ENCODE data around the gene SLC6A13. TPM values are rescaled to one million over a fixed set of nuclear protein-coding genes. Genes with fewer than 3 reads are reported as not detected.
A peak's percentile ranks its signal among the peaks of the same experiment; 100 is the strongest.

The SLC6A13 gene
- total RNA-seq, 4 donors from 2014 or later: 0.46 to 1.2 TPM; not detected in 2

DNA sequence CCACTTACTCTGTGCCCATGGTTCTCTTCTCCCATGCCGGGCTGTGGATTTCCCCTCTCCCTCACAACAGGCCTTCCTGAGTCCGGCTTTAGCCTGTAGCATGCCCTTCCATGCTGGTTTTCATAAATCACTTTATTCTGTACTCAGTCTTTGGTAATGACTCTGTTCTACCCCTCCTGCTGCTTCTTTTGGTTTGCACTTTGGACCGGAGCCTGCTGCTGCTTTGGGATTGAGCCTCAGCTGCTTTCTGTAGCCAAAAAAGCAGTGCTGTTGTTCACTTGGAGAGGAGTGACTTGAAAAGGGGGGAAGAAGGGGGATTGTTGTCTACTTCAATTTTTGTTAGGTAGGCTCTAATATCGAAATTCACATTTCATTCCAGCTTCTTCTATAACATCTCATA lies 8.5 kb upstream of the SLC6A13 start:
- Histone ChIP-seq H3K9me3 (no peaks in the 10 kb centered on the region), H3K27ac (no peak overlapping the region), H3K4me3 (no peak overlapping the region), H3K4me1 (no peaks in the 10 kb centered on the region), H3K36me3 (no peaks in the 10 kb centered on the region), H3K27me3 (no peaks in the 10 kb centered on the region)
- peak in 1 of 2 donors; percentile 37 for DNase-seq
- intact Hi-C loops (cut with DNase I; ENCODE audit: low total_unique reads): no loop called here
- no peak for TF ChIP-seq POLR2A (IDR thresholded peaks at IDR 0.05)
- TF ChIP-seq, protein P1, sequence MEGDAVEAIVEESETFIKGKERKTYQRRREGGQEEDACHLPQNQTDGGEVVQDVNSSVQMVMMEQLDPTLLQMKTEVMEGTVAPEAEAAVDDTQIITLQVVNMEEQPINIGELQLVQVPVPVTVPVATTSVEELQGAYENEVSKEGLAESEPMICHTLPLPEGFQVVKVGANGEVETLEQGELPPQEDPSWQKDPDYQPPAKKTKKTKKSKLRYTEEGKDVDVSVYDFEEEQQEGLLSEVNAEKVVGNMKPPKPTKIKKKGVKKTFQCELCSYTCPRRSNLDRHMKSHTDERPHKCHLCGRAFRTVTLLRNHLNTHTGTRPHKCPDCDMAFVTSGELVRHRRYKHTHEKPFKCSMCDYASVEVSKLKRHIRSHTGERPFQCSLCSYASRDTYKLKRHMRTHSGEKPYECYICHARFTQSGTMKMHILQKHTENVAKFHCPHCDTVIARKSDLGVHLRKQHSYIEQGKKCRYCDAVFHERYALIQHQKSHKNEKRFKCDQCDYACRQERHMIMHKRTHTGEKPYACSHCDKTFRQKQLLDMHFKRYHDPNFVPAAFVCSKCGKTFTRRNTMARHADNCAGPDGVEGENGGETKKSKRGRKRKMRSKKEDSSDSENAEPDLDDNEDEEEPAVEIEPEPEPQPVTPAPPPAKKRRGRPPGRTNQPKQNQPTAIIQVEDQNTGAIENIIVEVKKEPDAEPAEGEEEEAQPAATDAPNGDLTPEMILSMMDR (IDR thresholded peaks at IDR 0.05): no peak

- DNase-seq: peak in 1 of 2 donors; percentile 24
- no peaks in the 10 kb centered on the region for H3K27me3 ChIP-seq
- H3K4me3 ChIP-seq: no peak overlapping the region
- H3K9me3 ChIP-seq: no peaks in the 10 kb centered on the region
- intact Hi-C loops (cut with DNase I; ENCODE audit: low total_unique reads): no loop called here
- H3K4me1 ChIP-seq: no peaks in the 10 kb centered on the region
- no peak overlapping the region for H3K27ac ChIP-seq
- no peak for TF ChIP-seq POLR2A (IDR thresholded peaks at IDR 0.05)
- TF ChIP-seq, protein P1 (IDR thresholded peaks at IDR 0.05): no peak
- no peaks in the 10 kb centered on the region for H3K36me3 ChIP-seq
These were observed 6.6 kb upstream of the SLC6A13 start for GRCh38 chr12:269191-269590.

- no peak for DNase-seq
- H3K4me3 ChIP-seq: no peak overlapping the region
- no peaks in the 10 kb centered on the region for H3K36me3 ChIP-seq
- no peaks in the 10 kb centered on the region for H3K9me3 ChIP-seq
- intact Hi-C loops (cut with DNase I; ENCODE audit: low total_unique reads): no loop called here
- H3K27me3 ChIP-seq: no peaks in the 10 kb centered on the region
- no peaks in the 10 kb centered on the region for H3K4me1 ChIP-seq
- TF ChIP-seq, protein P1 (IDR thresholded peaks at IDR 0.05): no peak
- TF ChIP-seq POLR2A (IDR thresholded peaks at IDR 0.05): no peak
- no peak overlapping the region for H3K27ac ChIP-seq
These were observed 5.8 kb upstream of the SLC6A13 start for GRCh38 chr12:268483-268840.

- H3K4me3 ChIP-seq: no peak overlapping the region
- no peak overlapping the region for H3K27ac ChIP-seq
- H3K9me3 ChIP-seq: no peaks in the 10 kb centered on the region
- TF ChIP-seq POLR2A (IDR thresholded peaks at IDR 0.05): no peak
- TF ChIP-seq, protein P1 (IDR thresholded peaks at IDR 0.05): no peak
- no peak for DNase-seq
- H3K4me1 ChIP-seq: no peaks in the 10 kb centered on the region
- no peaks in the 10 kb centered on the region for H3K36me3 ChIP-seq
- no peaks in the 10 kb centered on the region for H3K27me3 ChIP-seq
- intact Hi-C loops (cut with DNase I; ENCODE audit: low total_unique reads): no loop called here
These were observed 5.2 kb upstream of the SLC6A13 start for GRCh38 chr12:267581-268482.

GRCh38 chr12:265096-265495 lies 2.5 kb upstream of the SLC6A13 start:
- TF ChIP-seq, protein P1 (IDR thresholded peaks at IDR 0.05): no peak
- no peak for TF ChIP-seq POLR2A (IDR thresholded peaks at IDR 0.05)
- Histone ChIP-seq H3K27ac (no peak overlapping the region), H3K36me3 (no peaks in the 10 kb centered on the region), H3K9me3 (no peaks in the 10 kb centered on the region), H3K4me3 (no peak overlapping the region), H3K4me1 (no peaks in the 10 kb centered on the region), H3K27me3 (no peaks in the 10 kb centered on the region)
- intact Hi-C loops (cut with DNase I; ENCODE audit: low total_unique reads): no loop called here
- no peak for DNase-seq

Measured in uterus (tissue), 4 donors.